ENCODE results near the gene OPN5. TPM values are rescaled to one million over a fixed set of nuclear protein-coding genes. Genes with fewer than 3 reads are reported as not detected.

OPN5 gene
- total and polyA plus RNA-seq, 2 experiments from 2014 or later: not detected

DNA sequence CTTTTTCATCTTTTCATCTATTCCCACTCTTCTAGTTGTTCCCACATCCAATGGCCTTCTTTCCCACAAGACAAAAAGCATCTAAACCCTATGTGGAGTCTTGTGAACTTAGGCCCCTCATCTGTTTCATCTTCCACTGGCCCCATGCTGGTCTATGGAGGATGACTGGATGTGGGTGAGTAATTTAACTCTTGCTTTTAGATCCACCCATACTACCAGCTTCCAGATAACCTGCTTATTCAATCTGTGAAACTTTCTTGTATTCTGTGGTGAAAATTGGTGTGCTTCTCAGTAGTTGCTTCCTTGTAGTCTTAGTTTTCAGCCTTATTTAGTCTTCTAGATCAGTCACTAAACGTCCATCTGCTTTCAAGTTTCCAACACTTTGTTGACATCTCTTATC is 64.9 kb downstream of the OPN5 start:
- Histone ChIP-seq H3K4me2 (no peak overlapping the region), H3K36me3 (replicated peaks; ENCODE audit: insufficient read depth, low read depth) (no peaks in the 10 kb centered on the region), H2AFZ (no peak overlapping the region), H3K4me1 (ENCODE audit: insufficient read depth) (no peaks in the 10 kb centered on the region), H3K9me3 (ENCODE audit: low read depth) (no peaks in the 10 kb centered on the region), H3K27ac (no peak overlapping the region), H3K79me2 (no peaks in the 10 kb centered on the region), H3K27me3 (no peaks in the 10 kb centered on the region), H3K9me2 (replicated peaks; ENCODE audit: insufficient read depth) (no peaks in the 10 kb centered on the region), H4K20me1 (ENCODE audit: insufficient read depth, poor library complexity, severe bottlenecking) (no peaks in the 10 kb centered on the region), H3K4me3 (no peak overlapping the region)
- TF ChIP-seq EZH2 (IDR thresholded peaks at IDR 0.05; ENCODE audit: borderline replicate concordance) (no peak), EZH2phosphoT487 (IDR thresholded peaks at IDR 0.05; ENCODE audit: low read depth, severe bottlenecking, unreplicated experiment) (no peak)
- TF ChIP-seq, protein P1, sequence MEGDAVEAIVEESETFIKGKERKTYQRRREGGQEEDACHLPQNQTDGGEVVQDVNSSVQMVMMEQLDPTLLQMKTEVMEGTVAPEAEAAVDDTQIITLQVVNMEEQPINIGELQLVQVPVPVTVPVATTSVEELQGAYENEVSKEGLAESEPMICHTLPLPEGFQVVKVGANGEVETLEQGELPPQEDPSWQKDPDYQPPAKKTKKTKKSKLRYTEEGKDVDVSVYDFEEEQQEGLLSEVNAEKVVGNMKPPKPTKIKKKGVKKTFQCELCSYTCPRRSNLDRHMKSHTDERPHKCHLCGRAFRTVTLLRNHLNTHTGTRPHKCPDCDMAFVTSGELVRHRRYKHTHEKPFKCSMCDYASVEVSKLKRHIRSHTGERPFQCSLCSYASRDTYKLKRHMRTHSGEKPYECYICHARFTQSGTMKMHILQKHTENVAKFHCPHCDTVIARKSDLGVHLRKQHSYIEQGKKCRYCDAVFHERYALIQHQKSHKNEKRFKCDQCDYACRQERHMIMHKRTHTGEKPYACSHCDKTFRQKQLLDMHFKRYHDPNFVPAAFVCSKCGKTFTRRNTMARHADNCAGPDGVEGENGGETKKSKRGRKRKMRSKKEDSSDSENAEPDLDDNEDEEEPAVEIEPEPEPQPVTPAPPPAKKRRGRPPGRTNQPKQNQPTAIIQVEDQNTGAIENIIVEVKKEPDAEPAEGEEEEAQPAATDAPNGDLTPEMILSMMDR (IDR thresholded peaks at IDR 0.05; ENCODE audit: poor library complexity): no peak
- 61% methylated on average over 1 of the region's 1 CpG for WGBS (ENCODE audit: low lambda C conversion rate, missing lambda C conversion rate)
- no peak for DNase-seq (ENCODE audit: low spot score)

DNA sequence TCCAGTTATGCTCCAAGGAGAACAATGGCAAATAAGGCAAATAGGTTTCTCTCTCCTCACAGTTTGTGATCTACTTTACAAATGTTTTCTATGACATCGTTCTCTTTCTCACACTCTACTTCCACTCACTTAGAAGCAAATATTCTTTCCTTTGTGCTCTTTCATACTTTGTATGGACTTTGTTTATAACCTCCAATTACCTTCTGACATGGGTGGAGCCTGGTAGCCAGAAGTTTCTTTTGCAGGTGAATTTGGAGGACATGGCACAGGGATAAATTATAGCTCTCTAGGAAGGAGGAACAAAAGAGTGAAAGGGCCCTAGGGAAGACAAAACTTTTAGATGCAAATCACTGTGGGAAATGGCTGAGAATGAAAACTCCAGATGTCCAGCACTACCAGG is 69.3 kb downstream of the OPN5 start:
- H3K9me3 ChIP-seq (ENCODE audit: low read depth): no peaks in the 10 kb centered on the region
- TF ChIP-seq, protein P1 (IDR thresholded peaks at IDR 0.05; ENCODE audit: poor library complexity): no peak
- TF ChIP-seq EZH2 (IDR thresholded peaks at IDR 0.05; ENCODE audit: borderline replicate concordance): no peak
- no peak for TF ChIP-seq EZH2phosphoT487 (IDR thresholded peaks at IDR 0.05; ENCODE audit: low read depth, severe bottlenecking, unreplicated experiment)
- WGBS (ENCODE audit: low lambda C conversion rate, missing lambda C conversion rate): 93% methylated on average over 1 of the region's 1 CpG
- no peak overlapping the region for H3K4me3 ChIP-seq
- no peaks in the 10 kb centered on the region for H3K9me2 ChIP-seq (replicated peaks; ENCODE audit: insufficient read depth)
- no peaks in the 10 kb centered on the region for H3K4me1 ChIP-seq (ENCODE audit: insufficient read depth)
- H3K27ac ChIP-seq: no peak overlapping the region
- H2AFZ ChIP-seq: no peak overlapping the region
- H3K36me3 ChIP-seq (replicated peaks; ENCODE audit: insufficient read depth, low read depth): no peaks in the 10 kb centered on the region
- no peaks in the 10 kb centered on the region for H3K27me3 ChIP-seq
- H3K4me2 ChIP-seq: no peak overlapping the region
- no peaks in the 10 kb centered on the region for H3K79me2 ChIP-seq
- no peaks in the 10 kb centered on the region for H4K20me1 ChIP-seq (ENCODE audit: insufficient read depth, poor library complexity, severe bottlenecking)
- no peak for DNase-seq (ENCODE audit: low spot score)

DNA sequence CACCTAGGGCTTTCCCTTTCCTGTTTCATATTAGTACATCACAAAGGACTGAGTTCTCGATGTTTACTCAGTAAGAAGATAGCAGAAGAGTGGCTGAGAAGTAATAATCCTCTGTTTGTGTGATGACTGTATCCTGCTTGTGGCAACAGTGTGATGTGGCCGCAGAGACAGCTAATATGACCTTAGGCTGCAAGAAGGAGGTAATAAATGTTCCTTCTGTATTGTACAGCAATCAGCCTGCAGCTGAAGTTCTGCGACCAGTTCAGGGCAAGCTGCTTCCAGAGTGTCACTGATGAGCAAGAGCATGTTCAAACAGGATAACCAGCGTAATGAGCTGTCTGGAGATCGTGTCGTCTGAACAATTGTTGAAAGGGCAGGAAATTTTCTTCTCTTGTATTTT is 70.9 kb downstream of the OPN5 start:
- H3K27ac ChIP-seq: no peak overlapping the region
- H3K4me1 ChIP-seq (ENCODE audit: insufficient read depth): no peaks in the 10 kb centered on the region
- no peaks in the 10 kb centered on the region for H3K27me3 ChIP-seq
- H3K9me2 ChIP-seq (replicated peaks; ENCODE audit: insufficient read depth): no peaks in the 10 kb centered on the region
- H3K36me3 ChIP-seq (replicated peaks; ENCODE audit: insufficient read depth, low read depth): no peaks in the 10 kb centered on the region
- no peak for DNase-seq (ENCODE audit: low spot score)
- H3K79me2 ChIP-seq: no peaks in the 10 kb centered on the region
- WGBS (ENCODE audit: low lambda C conversion rate, missing lambda C conversion rate): 54% methylated on average over 6 of the region's 6 CpGs
- TF ChIP-seq, protein P1 (IDR thresholded peaks at IDR 0.05; ENCODE audit: poor library complexity): no peak
- TF ChIP-seq EZH2 (IDR thresholded peaks at IDR 0.05; ENCODE audit: borderline replicate concordance): no peak
- TF ChIP-seq EZH2phosphoT487 (IDR thresholded peaks at IDR 0.05; ENCODE audit: low read depth, severe bottlenecking, unreplicated experiment): no peak
- H4K20me1 ChIP-seq (ENCODE audit: insufficient read depth, poor library complexity, severe bottlenecking): no peaks in the 10 kb centered on the region
- H2AFZ ChIP-seq: no peak overlapping the region
- no peak overlapping the region for H3K4me2 ChIP-seq
- H3K9me3 ChIP-seq (ENCODE audit: low read depth): no peaks in the 10 kb centered on the region
- no peak overlapping the region for H3K4me3 ChIP-seq

DNA sequence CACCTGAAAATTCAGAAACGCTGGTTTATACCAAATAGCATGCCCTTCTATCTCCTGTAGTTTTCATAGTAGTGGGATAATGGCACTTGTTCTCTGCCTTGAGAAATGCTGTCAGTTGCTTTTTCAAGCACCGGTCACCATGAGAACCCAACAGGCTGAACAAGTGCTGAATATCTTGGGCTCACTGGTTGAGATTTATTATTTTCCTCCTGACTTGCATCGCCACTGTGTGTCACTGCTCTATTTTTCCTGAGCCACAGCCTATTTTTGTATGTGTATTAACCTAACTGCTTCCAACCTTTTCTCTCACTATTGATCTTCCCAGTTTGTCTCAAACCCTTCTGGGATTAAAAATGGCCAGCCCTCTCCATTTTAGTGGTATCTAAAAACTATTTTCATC is 71.9 kb downstream of the OPN5 start:
- DNase-seq (ENCODE audit: low spot score): no peak
- Histone ChIP-seq H3K36me3 (replicated peaks; ENCODE audit: insufficient read depth, low read depth) (no peaks in the 10 kb centered on the region), H3K27ac (no peak overlapping the region), H3K9me3 (ENCODE audit: low read depth) (no peaks in the 10 kb centered on the region), H3K9me2 (replicated peaks; ENCODE audit: insufficient read depth) (no peaks in the 10 kb centered on the region), H3K79me2 (no peaks in the 10 kb centered on the region), H3K4me3 (no peak overlapping the region), H3K4me2 (no peak overlapping the region), H2AFZ (no peak overlapping the region), H3K4me1 (ENCODE audit: insufficient read depth) (no peaks in the 10 kb centered on the region), H4K20me1 (ENCODE audit: insufficient read depth, poor library complexity, severe bottlenecking) (no peaks in the 10 kb centered on the region), H3K27me3 (no peaks in the 10 kb centered on the region)
- TF ChIP-seq, protein P1 (IDR thresholded peaks at IDR 0.05; ENCODE audit: poor library complexity): no peak
- TF ChIP-seq EZH2phosphoT487 (IDR thresholded peaks at IDR 0.05; ENCODE audit: low read depth, severe bottlenecking, unreplicated experiment) (no peak), EZH2 (IDR thresholded peaks at IDR 0.05; ENCODE audit: borderline replicate concordance) (no peak)
- 93% methylated on average over 3 of the region's 3 CpGs for WGBS (ENCODE audit: low lambda C conversion rate, missing lambda C conversion rate)
